ENCODE measurements around the gene CASQ1.

CASQ1 gene

DNA sequence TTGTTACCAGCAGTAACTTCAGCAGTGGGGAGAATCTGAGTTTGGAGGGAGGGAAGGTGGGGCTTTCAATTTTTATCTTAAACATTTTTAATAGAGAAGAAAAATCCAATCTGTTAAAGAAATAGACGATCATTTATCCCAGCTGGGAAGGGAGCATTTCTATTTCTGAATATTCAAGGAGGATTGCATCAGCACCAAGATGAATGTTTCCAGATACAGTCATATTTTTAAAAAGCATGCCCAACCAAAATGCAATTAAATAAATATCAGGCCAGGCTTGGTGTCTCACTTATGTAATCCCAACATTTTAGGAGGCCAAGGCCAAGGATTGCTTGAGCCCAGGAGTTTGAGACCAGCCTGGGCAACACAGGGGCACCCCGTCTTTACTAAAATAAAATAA lies 40.7 kb upstream of the CASQ1 start:
- TF ChIP-seq, protein P1, sequence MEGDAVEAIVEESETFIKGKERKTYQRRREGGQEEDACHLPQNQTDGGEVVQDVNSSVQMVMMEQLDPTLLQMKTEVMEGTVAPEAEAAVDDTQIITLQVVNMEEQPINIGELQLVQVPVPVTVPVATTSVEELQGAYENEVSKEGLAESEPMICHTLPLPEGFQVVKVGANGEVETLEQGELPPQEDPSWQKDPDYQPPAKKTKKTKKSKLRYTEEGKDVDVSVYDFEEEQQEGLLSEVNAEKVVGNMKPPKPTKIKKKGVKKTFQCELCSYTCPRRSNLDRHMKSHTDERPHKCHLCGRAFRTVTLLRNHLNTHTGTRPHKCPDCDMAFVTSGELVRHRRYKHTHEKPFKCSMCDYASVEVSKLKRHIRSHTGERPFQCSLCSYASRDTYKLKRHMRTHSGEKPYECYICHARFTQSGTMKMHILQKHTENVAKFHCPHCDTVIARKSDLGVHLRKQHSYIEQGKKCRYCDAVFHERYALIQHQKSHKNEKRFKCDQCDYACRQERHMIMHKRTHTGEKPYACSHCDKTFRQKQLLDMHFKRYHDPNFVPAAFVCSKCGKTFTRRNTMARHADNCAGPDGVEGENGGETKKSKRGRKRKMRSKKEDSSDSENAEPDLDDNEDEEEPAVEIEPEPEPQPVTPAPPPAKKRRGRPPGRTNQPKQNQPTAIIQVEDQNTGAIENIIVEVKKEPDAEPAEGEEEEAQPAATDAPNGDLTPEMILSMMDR (IDR thresholded peaks at IDR 0.05; ENCODE audit: low read depth, low read length): no peak
- peak; percentile 28 to 72 for DNase-seq (ENCODE audit: low read depth in 2 of 2)
- H3K4me3 ChIP-seq (replicated peaks in 1 of 2; ENCODE audit: low read depth in 2 of 2, low read length in 2 of 2): no peak overlapping the region

DNA sequence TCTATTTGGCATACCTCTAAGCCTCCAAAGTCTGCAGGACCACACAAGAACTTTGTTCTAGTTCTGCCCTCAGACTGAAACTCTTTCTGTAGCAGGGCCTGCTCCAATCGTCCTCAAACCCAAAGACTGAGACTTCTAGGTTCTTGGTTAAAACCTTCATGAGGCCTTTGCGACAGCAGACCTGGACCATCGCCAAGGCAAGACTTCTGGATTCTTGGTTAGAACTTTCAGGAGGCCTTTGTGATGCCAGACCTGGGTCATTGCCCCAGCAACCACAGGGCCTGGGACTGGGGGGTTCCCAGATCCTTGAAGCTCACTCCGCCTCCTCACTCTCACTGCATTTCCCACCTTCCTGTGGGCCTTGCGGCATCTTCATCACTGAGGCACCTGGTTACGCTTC lies 39.1 kb upstream of the CASQ1 start, which contains the start of gene ATP1A4:
ATP1A4 (plus strand) TSS at position 301 of the 400 bp plus-strand sequence. CDS start 438 bp downstream, outside the sequence.
- DNase-seq (ENCODE audit: low read depth in 2 of 2): no peak
- no peak within 1 kb of the TSS for H3K4me3 ChIP-seq (replicated peaks in 1 of 2; ENCODE audit: low read depth in 2 of 2, low read length in 2 of 2)
- TF ChIP-seq, protein P1 (IDR thresholded peaks at IDR 0.05; ENCODE audit: low read depth, low read length): no peak

DNA sequence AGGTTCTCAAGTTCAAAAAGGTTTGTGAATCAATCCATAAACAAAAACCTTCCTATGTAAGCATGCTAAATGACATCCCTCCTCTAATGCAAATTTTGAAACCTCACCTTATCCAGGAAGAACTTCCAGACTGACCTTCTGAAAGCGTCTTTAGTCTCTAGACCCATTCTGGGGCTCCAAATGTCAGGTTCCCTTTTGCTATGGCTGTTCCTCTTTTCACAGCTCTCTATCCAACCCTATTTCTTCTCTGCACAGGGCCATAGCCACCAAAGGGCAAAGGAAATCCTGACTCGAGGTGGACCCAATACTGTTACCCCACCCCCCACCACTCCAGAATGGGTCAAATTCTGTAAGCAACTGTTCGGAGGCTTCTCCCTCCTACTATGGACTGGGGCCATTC lies 35.6 kb upstream of the CASQ1 start:
- TF ChIP-seq, protein P1 (IDR thresholded peaks at IDR 0.05; ENCODE audit: low read depth, low read length): no peak
- no peak overlapping the region for H3K4me3 ChIP-seq (replicated peaks in 1 of 2; ENCODE audit: low read depth in 2 of 2, low read length in 2 of 2)
- DNase-seq (ENCODE audit: low read depth in 2 of 2): no peak

DNA sequence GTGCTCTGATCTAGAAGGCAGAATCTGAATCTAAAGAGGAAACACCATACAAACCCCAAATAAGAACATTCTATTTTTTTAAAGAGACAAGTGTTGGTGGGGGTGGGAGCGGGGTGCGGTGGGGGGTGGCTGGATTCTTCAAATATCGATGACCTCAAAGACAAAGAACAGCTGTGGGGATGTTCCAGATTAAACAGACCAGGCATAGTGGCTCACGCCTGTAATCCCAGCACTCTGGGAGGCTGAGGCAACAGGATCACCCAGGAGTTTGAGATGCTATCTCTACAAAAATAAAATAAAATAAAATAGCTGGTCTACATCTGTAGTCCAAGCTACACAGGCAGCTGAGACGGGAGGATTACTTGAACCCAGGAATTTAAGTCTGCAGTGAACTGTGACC lies 34.0 kb upstream of the CASQ1 start:
- TF ChIP-seq, protein P1 (IDR thresholded peaks at IDR 0.05; ENCODE audit: low read depth, low read length): no peak
- no peak overlapping the region for H3K4me3 ChIP-seq (replicated peaks in 1 of 2; ENCODE audit: low read depth in 2 of 2, low read length in 2 of 2)
- no peak for DNase-seq (ENCODE audit: low read depth in 2 of 2)

DNA sequence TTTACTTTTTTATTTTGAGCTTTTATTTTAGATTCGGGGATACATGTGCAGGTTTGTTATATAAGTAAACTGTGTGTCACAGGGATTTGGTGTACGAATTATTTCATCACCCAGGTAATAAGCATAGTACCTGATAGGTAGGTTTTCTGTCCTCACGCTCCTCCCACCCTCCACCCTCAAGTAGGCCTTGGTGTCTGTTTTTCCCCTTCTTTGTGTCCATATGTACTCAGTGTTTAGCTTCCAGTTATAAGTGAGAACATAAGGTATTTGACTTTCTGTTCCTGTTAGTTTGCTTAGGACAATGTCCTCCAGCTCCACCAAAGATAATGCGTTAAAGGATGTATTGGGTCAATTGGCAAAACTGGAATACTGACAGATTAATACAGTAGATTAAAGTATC lies 33.2 kb upstream of the CASQ1 start:
- H3K4me3 ChIP-seq (replicated peaks in 1 of 2; ENCODE audit: low read depth in 2 of 2, low read length in 2 of 2): no peak overlapping the region
- TF ChIP-seq, protein P1 (IDR thresholded peaks at IDR 0.05; ENCODE audit: low read depth, low read length): no peak
- no peak for DNase-seq (ENCODE audit: low read depth in 2 of 2)

DNA sequence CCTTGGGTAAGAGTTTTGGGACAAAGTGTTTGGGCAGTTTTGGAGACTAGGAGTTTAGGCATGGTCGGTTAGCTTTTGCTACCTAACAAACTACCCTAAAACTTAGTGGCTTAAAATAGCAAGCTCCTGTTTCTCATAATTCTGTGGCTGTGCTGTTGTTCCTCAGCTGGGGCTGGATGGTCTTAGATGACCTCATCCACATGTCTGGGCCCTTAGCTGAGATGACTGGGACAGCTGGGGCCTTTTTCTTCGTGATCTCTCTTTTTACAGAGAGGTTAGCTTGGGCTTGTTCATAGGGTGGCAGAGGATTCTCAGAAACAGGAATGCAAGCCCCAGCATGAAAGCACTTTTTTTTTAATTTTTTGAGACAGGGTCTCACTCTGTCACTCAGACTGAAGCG lies 32.3 kb upstream of the CASQ1 start:
- H3K4me3 ChIP-seq (replicated peaks in 1 of 2; ENCODE audit: low read depth in 2 of 2, low read length in 2 of 2): no peak overlapping the region
- TF ChIP-seq, protein P1 (IDR thresholded peaks at IDR 0.05; ENCODE audit: low read depth, low read length): no peak
- DNase-seq (ENCODE audit: low read depth in 2 of 2): no peak

DNA sequence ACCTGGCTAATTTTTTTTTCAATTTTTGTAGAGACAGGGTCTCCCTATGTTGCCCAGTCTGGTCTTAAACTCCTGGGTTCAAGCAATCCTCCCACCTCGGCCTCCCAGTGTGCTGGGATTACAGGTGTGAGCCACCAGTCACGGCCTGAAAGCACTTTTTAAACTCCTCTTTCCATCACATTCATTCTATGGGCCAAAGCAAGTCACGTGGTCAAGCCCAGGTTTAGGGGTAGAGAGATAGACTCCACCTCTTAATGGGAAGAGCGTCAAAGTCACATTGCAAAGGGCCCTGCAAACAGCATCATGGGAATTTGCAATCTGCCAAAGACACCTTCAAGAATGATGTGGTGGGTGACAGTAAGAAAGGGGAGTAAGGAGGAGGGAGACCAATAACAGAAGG lies 31.8 kb upstream of the CASQ1 start:
- no peak for DNase-seq (ENCODE audit: low read depth in 2 of 2)
- H3K4me3 ChIP-seq (replicated peaks in 1 of 2; ENCODE audit: low read depth in 2 of 2, low read length in 2 of 2): no peak overlapping the region
- TF ChIP-seq, protein P1 (IDR thresholded peaks at IDR 0.05; ENCODE audit: low read depth, low read length): no peak
